IMR-90 (cell line): Measurements from ENCODE around the gene LRRC7. TPM values are rescaled to one million over a fixed set of nuclear protein-coding genes. Genes with fewer than 3 reads are reported as not detected.

Experiments used
- ATAC-seq: fragments of 200-7000 bp; cut with Tn5 transposase; 2 replicates; pipeline ENCODE4 v1.9.1; 2020; ENCODE audit warnings: low read depth, mild to moderate bottlenecking, moderate library complexity
- BruUV-seq: library from RNA; stranded (reverse); fragments of 400-500 nt; replicated peaks from 2 replicates; lab custom pipeline; 2021; lab: Mats Ljungman, UMichigan
- CTCF ChIA-PET: fragments of 300-600 bp; formaldehyde crosslinking; extraction: SDS; loops from one replicate; lab custom pipeline; 2021; ENCODE audit warnings: antibody characterized with exemption; lab: Yijun Ruan, JAX
- POLR2A ChIA-PET: fragments of 300-600 bp; sonication (Branson Sonifier 250); formaldehyde crosslinking; loops from one replicate; lab custom pipeline; 2022; ENCODE audit warnings: antibody characterized with exemption; ENCODE audit not compliant: unreplicated experiment; lab: Charles Lee
- DNase-seq: peaks from one replicate; pipeline ENCODE4 v3.0.0; 2013
- H2AFZ ChIP-seq: replicated peaks from 2 replicates; pipeline ENCODE3; 2013; ENCODE audit warnings: low read length, mild to moderate bottlenecking; ENCODE audit not compliant: poor library complexity
- H2AK5ac ChIP-seq: 2 replicates; pipeline ENCODE4 v1.6.1; 2013; ENCODE audit warnings: low read depth, low read length, inconsistent platforms
- H2AK9ac ChIP-seq: replicated peaks from 2 replicates; pipeline ENCODE3; 2013; ENCODE audit warnings: mild to moderate bottlenecking, low read depth, low read length, moderate library complexity; ENCODE audit not compliant: poor library complexity
- H2BK120ac ChIP-seq: 2 replicates; pipeline ENCODE4 v1.6.1; 2013; ENCODE audit warnings: low read depth, low read length, inconsistent platforms
- H2BK15ac ChIP-seq: 3 replicates; pipeline ENCODE4 v1.6.1; 2013; ENCODE audit warnings: low read depth, low read length, inconsistent platforms
- H2BK20ac ChIP-seq: 2 replicates; pipeline ENCODE4 v1.6.1; 2013; ENCODE audit warnings: low read depth, mild to moderate bottlenecking, inconsistent platforms, low read length, moderate library complexity
- H2BK5ac ChIP-seq: 2 replicates; pipeline ENCODE4 v1.6.1; 2013; ENCODE audit warnings: mild to moderate bottlenecking, low read depth, low read length, inconsistent platforms; ENCODE audit not compliant: poor library complexity, severe bottlenecking
- H3K14ac ChIP-seq: replicated peaks from 2 replicates; pipeline ENCODE4 v1.6.1; 2013; ENCODE audit warnings: low read depth, low read length, inconsistent platforms
- H3K18ac ChIP-seq: 2 replicates; pipeline ENCODE4 v1.6.1; 2013; ENCODE audit warnings: low read depth, low read length, control low read depth
- H3K23ac ChIP-seq: 2 replicates; pipeline ENCODE4 v1.6.1; 2013; ENCODE audit warnings: low read depth, low read length, inconsistent platforms
- H3K27ac ChIP-seq: 2 replicates; pipeline ENCODE4 v1.5.1; 2013; ENCODE audit warnings: mild to moderate bottlenecking, control low read depth, low read length; ENCODE audit not compliant: insufficient read depth
- H3K27me3 ChIP-seq: 2 replicates; pipeline ENCODE4 v1.6.1; 2013; ENCODE audit warnings: low read length; ENCODE audit not compliant: control insufficient read depth, insufficient read depth
- H3K36me3 ChIP-seq: 2 replicates; pipeline ENCODE4 v1.6.1; 2013; ENCODE audit warnings: low read length, mixed read lengths; ENCODE audit not compliant: control insufficient read depth, insufficient read depth
- H3K4ac ChIP-seq: 2 replicates; pipeline ENCODE4 v1.6.1; 2013; ENCODE audit warnings: low read depth, low read length, inconsistent platforms
- H3K4me1 ChIP-seq: 2 replicates; pipeline ENCODE4 v1.6.1; 2013; ENCODE audit warnings: low read length, mixed read lengths; ENCODE audit not compliant: control insufficient read depth, insufficient read depth
- H3K4me2 ChIP-seq: 2 replicates; pipeline ENCODE4 v1.6.1; 2013; ENCODE audit warnings: low read depth, mild to moderate bottlenecking, control low read depth, low read length, moderate library complexity
- H3K4me3 ChIP-seq: 2 replicates; pipeline ENCODE4 v1.5.1; 2013; ENCODE audit warnings: low read depth, mild to moderate bottlenecking, control low read depth, low read length, moderate library complexity; ENCODE audit not compliant: insufficient read depth
- H3K56ac ChIP-seq: 2 replicates; pipeline ENCODE4 v1.6.1; 2013; ENCODE audit warnings: low read length, inconsistent platforms; ENCODE audit not compliant: insufficient read depth; ENCODE audit errors: extremely low read depth
- H3K79me1 ChIP-seq, 2 experiments: 2 replicates each; pipeline ENCODE4 v1.6.1; 2013; ENCODE audit warnings: low read length in 2 of 2, inconsistent platforms in 1 of 2, low read depth in 1 of 2
- H3K9ac ChIP-seq: 2 replicates; pipeline ENCODE4 v1.6.1; 2013; ENCODE audit warnings: low read depth, low read length, control low read depth
- H3K9me1 ChIP-seq: 2 replicates; pipeline ENCODE4 v1.6.1; 2013; ENCODE audit warnings: low read length, inconsistent platforms; ENCODE audit not compliant: insufficient read depth
- H3K9me3 ChIP-seq: 2 replicates; pipeline ENCODE4 v1.6.1; 2013; ENCODE audit warnings: low read length; ENCODE audit not compliant: control insufficient read depth, insufficient read depth
- H4K20me1 ChIP-seq: 2 replicates; pipeline ENCODE4 v1.6.1; 2013; ENCODE audit warnings: low read length, inconsistent platforms; ENCODE audit not compliant: insufficient read depth
- H4K5ac ChIP-seq: 2 replicates; pipeline ENCODE4 v1.6.1; 2013; ENCODE audit warnings: mild to moderate bottlenecking, low read depth, low read length, control low read depth
- H4K8ac ChIP-seq, 2 experiments: 2 replicates each; pipeline ENCODE4 v1.6.1; 2013; ENCODE audit warnings: low read depth in 2 of 2, low read length in 2 of 2, control low read depth in 1 of 2, inconsistent platforms in 1 of 2
- H4K91ac ChIP-seq: 2 replicates; pipeline ENCODE4 v1.6.1; 2013; ENCODE audit warnings: low read depth, low read length, inconsistent platforms; ENCODE audit not compliant: insufficient read depth
- MXI1 ChIP-seq: IDR thresholded peaks from 2 replicates; pipeline ENCODE4 v1.6.1; 2012; ENCODE audit warnings: low read depth, mild to moderate bottlenecking, low read length, moderate library complexity, borderline replicate concordance
- POLR2A ChIP-seq: IDR thresholded peaks from 2 replicates; pipeline ENCODE4 v1.6.1; 2012; ENCODE audit warnings: mild to moderate bottlenecking, low read depth, low read length
- RAD21 ChIP-seq: IDR thresholded peaks from 2 replicates; pipeline ENCODE4 v1.6.1; 2012; ENCODE audit warnings: low read length, improper control_type of control experiment
- RCOR1 ChIP-seq: IDR thresholded peaks from 2 replicates; pipeline ENCODE4 v1.6.1; 2012; ENCODE audit warnings: mild to moderate bottlenecking, low read length, improper control_type of control experiment; ENCODE audit not compliant: insufficient replicate concordance
- SMC3 ChIP-seq: fragments of 150-350 bp; IDR thresholded peaks from 2 replicates; pipeline ENCODE4 v1.6.1; 2016; ENCODE audit warnings: low read depth, mild to moderate bottlenecking, antibody characterized with exemption, low read length, moderate library complexity
- WGBS, 2 experiments: methylation state at CpG; one replicate each; pipeline versions ENCODE4 v1.1.5 to v1.1.7; 2013; ENCODE audit warnings: missing lambda C conversion rate in 2 of 2; ENCODE audit not compliant: insufficient read length in 1 of 2; ENCODE audit errors: extremely low coverage in 2 of 2; 5-methylcytosine and 5-hydroxymethylcytosine counted together
- dilution Hi-C: fragments of 300-500 bp; cut with HindIII; formaldehyde crosslinking; loops from one replicate; pipeline ENCODE4 v1.14.3; 2018; ENCODE audit warnings: low sequenced_read_pairs; ENCODE audit not compliant: unreplicated experiment
- in situ Hi-C: fragments of 300-500 bp; cut with MboI; formaldehyde crosslinking; loops from 3 replicates; pipeline ENCODE4 v1.14.3; 2019; ENCODE audit warnings: low sequenced_read_pairs, inconsistent platforms, mixed read lengths
- intact Hi-C: fragments of 100-400 bp; cut with micrococcal nuclease; formaldehyde crosslinking; loops from 2 replicates; pipeline ENCODE4 v1.10.0; 2022
- polyA plus RNA-seq, 3 experiments: library from polyadenylated mRNA; depleted of rRNA; stranded (reverse); fragments of >200 nt; gene quantifications; 2 replicates each; pipeline ENCODE4 v1.2.3, GENCODE V29; 2012; ENCODE audit warnings: low replicate concordance in 1 of 3
- total RNA-seq: library from RNA; depleted of rRNA; stranded (reverse); fragments of >200 nt; gene quantifications from 2 replicates; pipeline ENCODE4 v1.2.3, GENCODE V29; 2012
- TF ChIP-seq, protein P1 (sequence below): conservative IDR thresholded peaks from 2 replicates; pipeline ENCODE4 v1.5.1; 2012; ENCODE audit warnings: mild to moderate bottlenecking, low read depth, low read length, improper control_type of control experiment

The LRRC7 gene
- total and polyA plus RNA-seq, 2 of the 4 experiments (the other 2 are of a cell fraction), result under 0.01 to 0.02 TPM

DNA sequence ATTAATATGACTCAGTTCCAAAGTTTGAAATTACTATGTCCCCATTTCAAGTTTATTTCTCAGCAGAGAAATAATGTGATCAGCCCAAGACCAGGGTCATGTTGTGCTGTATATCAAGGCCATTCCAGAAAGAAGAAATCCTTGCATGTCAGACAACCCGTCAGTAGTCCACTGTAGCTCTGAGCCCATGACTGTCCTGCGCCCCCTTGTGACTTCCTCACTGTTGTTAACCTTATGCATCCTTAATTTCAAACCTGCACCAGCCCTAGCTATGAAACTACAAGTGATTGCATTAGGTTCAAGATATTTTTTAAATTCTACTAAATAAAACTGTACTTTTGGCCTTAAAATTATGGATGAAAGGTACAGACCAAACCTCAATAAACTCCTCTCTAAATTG, 133.0 kb downstream of the LRRC7 start:
- Histone ChIP-seq H3K9me3 (no peaks in the 10 kb centered on the region), H4K5ac (no peak overlapping the region), H2AK9ac (no peak overlapping the region), H3K27me3 (no peaks in the 10 kb centered on the region), H3K4me1 (no peaks in the 10 kb centered on the region), H4K8ac (no peak overlapping the region), H3K56ac (no peak overlapping the region), H3K79me1 (no peaks in the 10 kb centered on the region), H3K4me3 (no peak overlapping the region), H2BK120ac (no peak overlapping the region), H2AK5ac (no peak overlapping the region), H3K18ac (no peak overlapping the region), H2BK20ac (no peak overlapping the region), H4K20me1 (no peaks in the 10 kb centered on the region), H2BK5ac (no peak overlapping the region), H2BK15ac (no peak overlapping the region), H3K14ac (no peak overlapping the region), H3K27ac (no peak overlapping the region), H4K91ac (no peak overlapping the region), H3K9me1 (no peaks in the 10 kb centered on the region), H3K23ac (no peak overlapping the region), H3K9ac (no peak overlapping the region), H3K4me2 (no peak overlapping the region), H3K4ac (no peak overlapping the region), H2AFZ (no peak overlapping the region), H3K36me3 (no peaks in the 10 kb centered on the region)
- TF ChIP-seq RAD21, result peak; percentile 20; the same call in 1 of the 2 replicates
- TF ChIP-seq, protein P1, sequence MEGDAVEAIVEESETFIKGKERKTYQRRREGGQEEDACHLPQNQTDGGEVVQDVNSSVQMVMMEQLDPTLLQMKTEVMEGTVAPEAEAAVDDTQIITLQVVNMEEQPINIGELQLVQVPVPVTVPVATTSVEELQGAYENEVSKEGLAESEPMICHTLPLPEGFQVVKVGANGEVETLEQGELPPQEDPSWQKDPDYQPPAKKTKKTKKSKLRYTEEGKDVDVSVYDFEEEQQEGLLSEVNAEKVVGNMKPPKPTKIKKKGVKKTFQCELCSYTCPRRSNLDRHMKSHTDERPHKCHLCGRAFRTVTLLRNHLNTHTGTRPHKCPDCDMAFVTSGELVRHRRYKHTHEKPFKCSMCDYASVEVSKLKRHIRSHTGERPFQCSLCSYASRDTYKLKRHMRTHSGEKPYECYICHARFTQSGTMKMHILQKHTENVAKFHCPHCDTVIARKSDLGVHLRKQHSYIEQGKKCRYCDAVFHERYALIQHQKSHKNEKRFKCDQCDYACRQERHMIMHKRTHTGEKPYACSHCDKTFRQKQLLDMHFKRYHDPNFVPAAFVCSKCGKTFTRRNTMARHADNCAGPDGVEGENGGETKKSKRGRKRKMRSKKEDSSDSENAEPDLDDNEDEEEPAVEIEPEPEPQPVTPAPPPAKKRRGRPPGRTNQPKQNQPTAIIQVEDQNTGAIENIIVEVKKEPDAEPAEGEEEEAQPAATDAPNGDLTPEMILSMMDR, result peak; percentile 24; the same call in 1 of the 2 replicates
- no peak for TF ChIP-seq MXI1
- no peak for TF ChIP-seq POLR2A
- TF ChIP-seq RCOR1, result no peak
- TF ChIP-seq SMC3, result peak; percentile 26; the same call in 1 of the 2 replicates
- no TSS peak for BruUV-seq
- CTCF ChIA-PET, result no interaction called here
- in situ Hi-C loops, result no loop called here
- dilution Hi-C loops, result no loop called here
- no CpG with 5 or more reads among the region's 2 CpGs for WGBS, 2 experiments
- intact Hi-C loops, result no loop called here
- POLR2A ChIA-PET, result no interaction called here
- ATAC-seq (no peak), DNase-seq (peak; percentile 1)
